PFSK-1 (cell line): Measurements from ENCODE around the gene MDM1.

Experiments
- POLR2AphosphoS5 ChIP-seq: IDR thresholded peaks from 2 replicates; pipeline ENCODE4 v1.6.1; 2012; ENCODE audit warnings: low read depth, mild to moderate bottlenecking, control low read depth, low read length, moderate library complexity
- REST ChIP-seq, 2 experiments: IDR thresholded peaks; 2 replicates each; pipeline versions ENCODE4 v1.6.1 to v1.8.0; 2011 to 2012; ENCODE audit warnings: low read depth in 2 of 2, low read length in 2 of 2, control low read depth in 1 of 2, inconsistent platforms in 1 of 2, mild to moderate bottlenecking in 1 of 2, moderate library complexity in 1 of 2; ENCODE audit not compliant: insufficient read depth in 1 of 2
- SIN3A ChIP-seq: IDR thresholded peaks from 2 replicates; pipeline ENCODE4 v1.6.1; 2012; ENCODE audit warnings: mild to moderate bottlenecking, low read length, moderate library complexity, borderline replicate concordance; ENCODE audit not compliant: insufficient read depth
- TAF1 ChIP-seq: IDR thresholded peaks from 2 replicates; pipeline ENCODE4 v1.6.1; 2012; ENCODE audit warnings: low read length, control low read depth, borderline replicate concordance; ENCODE audit not compliant: insufficient read depth

- TF ChIP-seq REST (IDR thresholded peaks at IDR 0.05; ENCODE audit: insufficient read depth in 1 of 2, low read depth in 2 of 2, low read length in 2 of 2) (no peak), POLR2AphosphoS5 (no peak), TAF1 (no peak), SIN3A (no peak)
Measured at GRCh38 chr12:68378872-68379606, 46.9 kb upstream of the MDM1 start.
